ENCODE results near the gene WWC2.

- TF ChIP-seq CTCF (IDR thresholded peaks at IDR 0.05; ENCODE audit: insufficient read depth, low read length, poor library complexity, severe bottlenecking): no peak
- TF ChIP-seq EZH2phosphoT487 (conservative IDR thresholded peaks at IDR 0.05; ENCODE audit: low read length): no peak
Observed at GRCh38 chr4:183220236-183220635, 121.2 kb downstream of the WWC2 start.
